C4-2B (cell line): ENCODE data around the gene U2AF2.

Experiments used
- H3K27ac ChIP-seq: fragments of 450-650 bp; 2 replicates; pipeline ENCODE4 v1.5.1; 2017
- CTCF ChIP-seq: fragments of 450-650 bp; conservative IDR thresholded peaks from 2 replicates; pipeline ENCODE4 v1.5.1; 2017; ENCODE audit warnings: mild to moderate bottlenecking
- ZFX ChIP-seq: fragments of 450-650 bp; IDR thresholded peaks from 2 replicates; pipeline ENCODE4 v1.6.1; 2017

U2AF2 gene

DNA sequence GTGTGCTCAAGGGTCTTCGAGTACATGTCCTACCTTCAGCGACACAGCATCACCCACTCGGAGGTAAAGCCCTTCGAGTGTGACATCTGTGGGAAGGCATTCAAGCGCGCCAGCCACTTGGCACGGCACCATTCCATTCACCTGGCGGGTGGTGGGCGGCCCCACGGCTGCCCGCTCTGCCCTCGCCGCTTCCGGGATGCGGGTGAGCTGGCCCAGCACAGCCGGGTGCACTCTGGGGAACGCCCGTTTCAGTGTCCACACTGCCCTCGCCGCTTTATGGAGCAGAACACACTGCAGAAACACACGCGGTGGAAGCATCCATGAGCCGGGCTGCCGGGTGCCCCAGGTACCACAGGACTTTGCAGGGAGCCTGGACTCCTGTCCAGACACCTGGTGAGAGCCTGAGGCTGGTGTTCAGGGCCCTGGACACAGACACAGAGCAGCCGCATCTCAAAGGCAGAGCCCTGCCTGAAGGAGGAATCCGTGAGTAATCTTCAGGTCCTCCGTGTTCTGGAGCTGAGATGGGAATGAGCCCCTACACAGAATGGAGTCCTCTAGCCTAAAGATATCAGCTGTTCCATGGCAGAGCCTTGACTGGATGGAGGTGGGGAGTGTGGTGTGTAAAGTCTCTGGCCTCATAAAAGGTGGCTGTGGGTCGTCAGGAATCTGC, 9.9 kb upstream of the U2AF2 start:
- TF ChIP-seq ZFX (no peak), CTCF (no peak)
- H3K27ac ChIP-seq = no peak overlapping the region; the same call in 1 of the 2 replicates

- no peak for TF ChIP-seq ZFX
- TF ChIP-seq CTCF = no peak
- no peak overlapping the region for H3K27ac ChIP-seq
Measured at GRCh38 chr19:55645512-55645881, 9.3 kb upstream of the U2AF2 start.

DNA sequence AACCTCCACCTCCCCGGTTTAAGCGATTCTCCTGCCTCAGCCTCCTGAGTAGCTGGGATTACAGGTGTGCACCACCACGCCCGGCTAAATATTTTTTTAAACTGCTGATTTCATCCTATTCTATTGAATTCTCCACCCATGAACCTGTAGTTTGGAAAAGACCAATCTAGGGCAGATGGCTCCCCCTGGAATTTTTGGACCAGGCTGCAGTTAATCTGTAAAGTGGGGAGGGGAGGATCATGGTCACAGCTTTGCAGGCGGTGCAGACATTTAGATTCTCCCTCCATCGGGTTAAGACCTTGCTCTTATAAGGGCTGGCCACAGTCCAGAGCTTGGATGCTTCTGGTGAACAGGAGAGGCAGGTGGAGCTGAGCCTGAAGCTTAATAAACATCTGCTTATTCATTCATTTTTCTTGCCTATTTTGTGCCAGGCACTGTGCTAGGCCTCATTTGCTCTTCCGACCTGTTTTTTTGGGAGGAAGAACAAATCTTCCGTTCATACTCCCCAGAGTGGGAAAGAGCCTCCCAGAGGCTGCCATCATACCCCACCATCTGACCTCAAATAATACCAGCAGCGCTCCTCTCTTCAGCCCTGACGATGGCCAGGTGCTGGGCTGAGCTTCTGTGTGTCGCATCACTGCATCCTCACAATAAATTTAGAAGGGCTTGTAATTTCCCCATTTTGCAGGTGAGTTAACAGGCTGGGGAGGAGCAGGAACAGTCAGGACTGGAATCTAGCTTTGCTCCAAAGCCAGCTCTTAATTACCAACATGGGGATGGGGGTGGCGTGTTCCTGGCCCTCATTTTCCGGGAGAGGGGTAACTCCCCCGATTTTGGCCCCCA, 7.7 kb upstream of the U2AF2 start:
- TF ChIP-seq ZFX (no peak), CTCF (no peak)
- peak overlapping the region; percentile 91 for H3K27ac ChIP-seq

DNA sequence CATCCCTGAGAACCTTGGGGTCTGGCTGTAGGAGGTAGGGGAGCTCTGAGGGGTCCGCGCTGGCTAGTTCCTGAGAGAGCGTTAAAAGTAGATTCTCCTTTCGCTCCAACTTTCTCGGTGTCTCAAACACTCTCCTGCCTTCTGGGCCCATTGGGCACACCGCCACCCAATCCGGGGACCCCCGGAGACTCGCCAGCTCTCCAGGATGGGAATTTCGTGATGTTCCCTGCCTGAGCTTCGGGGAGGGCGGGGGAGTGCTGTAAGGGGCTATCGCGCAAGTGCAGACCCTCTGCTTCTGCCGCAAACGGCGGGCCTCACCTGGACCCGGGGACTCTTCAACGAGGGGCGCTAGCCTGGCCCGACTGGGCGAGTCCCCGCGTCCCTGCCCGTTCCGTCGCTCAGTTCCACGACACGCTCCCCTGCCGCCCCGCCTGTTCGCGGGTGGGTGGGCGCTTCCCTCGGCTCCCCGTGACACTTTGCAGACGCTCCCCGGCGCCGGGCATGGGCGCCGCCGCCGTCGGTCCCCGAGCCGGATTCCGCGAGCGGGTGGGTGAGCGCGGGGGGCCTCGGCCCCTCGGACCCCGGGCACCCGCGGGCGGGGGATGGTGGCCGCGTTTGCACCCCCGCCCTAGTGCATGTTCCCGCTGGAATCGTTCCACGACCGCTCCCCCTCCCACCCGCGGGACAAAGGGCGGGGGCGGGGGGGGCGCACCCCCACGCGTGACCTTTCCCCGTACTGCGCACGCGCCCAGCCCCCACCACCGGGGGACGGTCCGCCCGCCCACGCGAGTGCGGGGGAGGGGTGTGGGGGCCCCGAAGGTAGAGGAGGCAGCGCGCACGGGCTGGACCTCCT, 6.9 kb upstream of the U2AF2 start, which contains the start of gene CCDC106:
TSS of gene CCDC106 (plus strand) at position 481 of the 853 bp plus-strand sequence. CDS start 835 bp downstream, outside the sequence.
- peak within 1 kb of the TSS; percentile 91 for H3K27ac ChIP-seq
- no peak for TF ChIP-seq CTCF
- 0 out of 2 replicates have a peak, but pooled peaks have one; percentile 26 for TF ChIP-seq ZFX

DNA sequence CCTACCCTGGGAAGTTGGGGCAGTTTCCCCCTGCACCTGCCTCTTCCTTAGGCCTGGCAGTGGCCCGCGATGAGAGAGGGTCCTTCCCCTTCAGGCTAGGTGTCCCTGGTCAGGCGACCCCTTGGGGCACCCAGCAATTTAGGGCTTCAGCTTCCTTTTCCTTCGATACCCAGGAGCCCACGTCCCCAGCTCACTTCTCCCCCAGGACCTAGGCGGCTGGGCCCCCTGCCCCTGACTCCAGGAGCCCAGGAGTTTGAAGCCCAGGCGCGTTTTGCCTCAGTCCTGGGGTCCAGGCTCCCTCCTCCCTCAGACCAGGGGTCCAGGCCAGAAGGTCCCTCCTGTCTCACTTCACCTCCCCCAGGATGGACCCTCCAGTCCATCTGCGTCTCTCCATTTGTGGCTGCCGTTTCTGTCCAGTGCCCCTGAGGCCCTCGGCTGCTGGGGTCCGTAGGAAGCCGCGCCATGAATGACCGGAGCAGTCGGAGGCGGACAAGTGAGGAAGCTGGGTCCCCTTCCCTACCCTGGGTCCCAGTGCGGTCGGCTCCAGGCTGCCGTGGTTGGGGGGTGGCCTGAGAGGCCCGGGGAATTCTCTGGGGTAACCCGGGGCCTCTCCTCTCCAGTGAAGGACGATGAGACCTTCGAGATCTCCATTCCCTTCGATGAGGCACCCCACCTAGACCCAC, 6.1 kb upstream of the U2AF2 start:
- peak overlapping the region; percentile 91 for H3K27ac ChIP-seq
- TF ChIP-seq ZFX (no peak), CTCF (no peak)

DNA sequence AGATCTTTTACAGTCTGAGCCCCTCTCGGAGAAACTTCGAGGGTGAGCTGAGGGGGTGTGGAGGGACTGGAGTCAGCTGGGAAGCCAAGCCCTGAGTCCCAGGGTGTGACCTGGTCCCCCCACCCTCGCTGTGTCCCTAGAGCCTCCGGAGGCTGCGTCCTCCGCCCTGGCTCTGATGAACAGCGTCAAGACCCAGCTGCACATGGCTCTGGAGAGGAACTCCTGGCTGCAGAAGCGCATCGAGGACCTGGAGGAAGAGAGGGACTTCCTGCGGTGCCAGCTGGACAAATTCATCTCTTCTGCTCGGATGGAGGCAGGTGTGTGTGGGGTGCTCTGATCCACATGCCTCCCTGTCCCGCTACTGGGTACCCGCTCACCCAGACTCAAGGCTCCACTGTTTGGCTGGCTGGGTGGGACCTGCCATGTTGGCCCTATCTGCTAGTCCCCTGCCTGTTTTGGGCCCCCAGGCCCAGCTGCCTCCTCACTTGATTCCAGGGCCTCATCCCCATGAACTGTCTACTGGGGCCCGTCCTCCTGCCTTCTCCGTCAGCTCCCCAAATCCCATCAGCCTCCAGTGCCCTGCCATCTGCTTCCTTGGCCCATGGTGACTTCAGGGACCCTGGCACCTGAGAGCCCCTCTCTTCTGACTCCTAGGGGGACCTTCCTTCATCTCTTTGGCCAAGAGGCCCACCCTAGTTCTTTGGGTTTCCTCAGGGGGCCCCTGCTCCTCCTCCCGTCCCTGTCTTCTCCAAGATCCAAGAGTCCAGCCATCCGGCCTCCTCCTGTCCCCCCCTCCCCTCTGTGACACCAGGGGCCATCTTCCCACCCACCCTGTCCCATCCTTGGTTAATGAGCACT, 5.3 kb upstream of the U2AF2 start:
- TF ChIP-seq ZFX = no peak
- TF ChIP-seq CTCF = no peak
- peak overlapping the region; percentile 91; the same call in 1 of the 2 replicates for H3K27ac ChIP-seq
